ENCODE results near the gene FAM222B.
A peak's percentile ranks its signal among the peaks of the same experiment; 100 is the strongest.

FAM222B gene

GRCh38 chr17:28763137-28763799 is 79.3 kb downstream of the FAM222B start:
- DNase-seq: peak; percentile 71

GRCh38 chr17:28760601-28761562 is 81.7 kb downstream of the FAM222B start:
- no peak for DNase-seq

GRCh38 chr17:28759256-28759865 is 83.2 kb downstream of the FAM222B start:
- no peak for DNase-seq

GRCh38 chr17:28758411-28759121 is 84.0 kb downstream of the FAM222B start:
- no peak for DNase-seq

- no peak for DNase-seq
Observed at GRCh38 chr17:28756049-28756804, 86.4 kb downstream of the FAM222B start.

GRCh38 chr17:28755486-28755885 is 87.1 kb downstream of the FAM222B start:
- no peak for DNase-seq

GRCh38 chr17:28751600-28752366 is 90.8 kb downstream of the FAM222B start:
- no peak for DNase-seq

- DNase-seq: peak; percentile 94
Observed at GRCh38 chr17:28750178-28751047, 92.2 kb downstream of the FAM222B start.

GRCh38 chr17:28749516-28750177 is 92.9 kb downstream of the FAM222B start:
- DNase-seq: no peak

GRCh38 chr17:28748852-28749515 is 93.6 kb downstream of the FAM222B start:
- DNase-seq: no peak

GRCh38 chr17:28747801-28748750 is 94.5 kb downstream of the FAM222B start:
- no peak for DNase-seq

GRCh38 chr17:28747051-28747691 is 95.4 kb downstream of the FAM222B start:
- no peak for DNase-seq

- no peak for DNase-seq
Observed at GRCh38 chr17:28746611-28747050, 96.0 kb downstream of the FAM222B start.

- DNase-seq: no peak
Observed at GRCh38 chr17:28745786-28746411, 96.7 kb downstream of the FAM222B start.

- DNase-seq: peak; percentile 46
Observed at GRCh38 chr17:28744972-28745785, 97.4 kb downstream of the FAM222B start.
